ENCODE measurements around the gene RFX8.

RFX8 gene

DNA sequence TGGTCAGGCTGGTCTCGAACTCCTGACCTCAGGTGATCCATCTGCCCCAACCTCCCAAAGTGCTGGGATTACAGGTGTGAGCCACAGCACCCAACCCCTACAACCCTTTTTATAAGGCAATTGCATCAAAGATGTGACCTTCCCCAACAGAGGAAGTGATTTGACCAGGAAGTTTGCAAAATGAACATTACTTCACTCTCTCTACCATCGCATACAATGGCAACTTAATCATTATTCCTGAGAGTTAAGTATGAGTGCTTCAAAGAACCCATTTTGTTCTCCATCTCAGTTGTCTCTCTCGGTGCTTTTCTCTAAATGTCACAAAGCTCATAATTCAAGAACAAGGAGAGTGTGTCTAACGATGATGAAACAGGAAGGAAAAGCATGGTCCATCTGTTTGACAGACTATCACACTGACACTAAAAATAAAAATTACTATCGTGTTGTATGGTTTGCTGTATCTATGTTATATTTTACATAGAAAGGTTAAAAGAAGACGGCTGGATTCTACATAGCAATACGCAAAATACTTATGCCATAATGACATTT lies 69.5 kb downstream of the RFX8 start:
- no peak for DNase-seq

DNA sequence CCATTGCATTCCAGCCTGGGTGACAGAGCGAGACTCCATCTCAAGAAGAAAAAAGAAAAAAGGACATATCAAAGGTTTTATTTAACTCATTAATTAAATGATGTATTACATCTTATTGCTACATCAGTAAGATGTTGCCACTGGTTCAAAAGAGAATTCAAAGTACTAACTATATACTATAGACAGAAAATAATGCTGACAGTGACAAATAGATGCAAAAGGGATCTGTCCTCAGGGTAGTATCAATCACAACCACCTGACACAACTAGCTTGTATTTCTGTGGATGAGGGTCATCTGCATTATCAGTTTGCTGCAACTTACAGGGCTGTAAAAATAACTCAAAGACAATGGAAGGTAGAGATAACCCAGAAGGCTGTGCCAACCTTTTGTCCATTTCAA lies 71.2 kb downstream of the RFX8 start:
- DNase-seq = no peak

DNA sequence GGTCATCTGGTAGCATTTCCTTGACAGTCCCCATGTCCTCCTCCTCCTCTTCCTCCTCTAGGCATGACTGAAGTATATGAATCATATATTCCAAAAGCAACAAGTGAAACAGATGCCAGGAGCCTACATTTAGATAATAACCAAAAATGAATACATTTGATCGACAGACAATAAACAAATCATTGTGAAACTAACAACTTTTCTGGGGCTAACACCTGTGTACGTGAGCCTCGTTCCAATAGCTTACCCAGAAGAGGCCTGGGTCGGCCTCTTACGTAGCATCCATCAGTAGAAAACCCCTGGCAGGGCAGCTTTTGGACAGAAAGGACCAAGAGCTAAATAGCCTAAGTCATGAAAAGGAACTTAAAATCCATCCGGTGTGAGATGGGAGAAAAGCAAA lies 72.3 kb downstream of the RFX8 start:
- no peak for DNase-seq

- no peak for DNase-seq
These were observed 73.0 kb downstream of the RFX8 start for GRCh38 chr2:101401906-101402305.

DNA sequence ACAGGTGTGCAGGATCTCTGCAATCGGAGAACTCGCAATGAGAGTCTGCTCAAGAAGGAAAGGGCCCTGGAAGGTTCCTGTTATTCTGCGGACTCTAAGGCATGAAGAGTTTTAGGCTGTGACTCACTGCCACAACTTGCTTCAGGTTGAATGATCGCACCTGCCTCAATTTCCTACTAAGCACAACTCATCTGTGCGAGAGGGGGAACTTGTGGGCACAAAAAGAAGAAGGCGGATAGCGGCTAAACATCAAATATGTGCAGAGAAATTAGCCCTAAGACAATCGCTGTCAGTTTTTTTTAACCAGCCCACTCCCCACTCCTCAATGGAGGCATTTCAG lies 73.6 kb downstream of the RFX8 start:
- DNase-seq = no peak

DNA sequence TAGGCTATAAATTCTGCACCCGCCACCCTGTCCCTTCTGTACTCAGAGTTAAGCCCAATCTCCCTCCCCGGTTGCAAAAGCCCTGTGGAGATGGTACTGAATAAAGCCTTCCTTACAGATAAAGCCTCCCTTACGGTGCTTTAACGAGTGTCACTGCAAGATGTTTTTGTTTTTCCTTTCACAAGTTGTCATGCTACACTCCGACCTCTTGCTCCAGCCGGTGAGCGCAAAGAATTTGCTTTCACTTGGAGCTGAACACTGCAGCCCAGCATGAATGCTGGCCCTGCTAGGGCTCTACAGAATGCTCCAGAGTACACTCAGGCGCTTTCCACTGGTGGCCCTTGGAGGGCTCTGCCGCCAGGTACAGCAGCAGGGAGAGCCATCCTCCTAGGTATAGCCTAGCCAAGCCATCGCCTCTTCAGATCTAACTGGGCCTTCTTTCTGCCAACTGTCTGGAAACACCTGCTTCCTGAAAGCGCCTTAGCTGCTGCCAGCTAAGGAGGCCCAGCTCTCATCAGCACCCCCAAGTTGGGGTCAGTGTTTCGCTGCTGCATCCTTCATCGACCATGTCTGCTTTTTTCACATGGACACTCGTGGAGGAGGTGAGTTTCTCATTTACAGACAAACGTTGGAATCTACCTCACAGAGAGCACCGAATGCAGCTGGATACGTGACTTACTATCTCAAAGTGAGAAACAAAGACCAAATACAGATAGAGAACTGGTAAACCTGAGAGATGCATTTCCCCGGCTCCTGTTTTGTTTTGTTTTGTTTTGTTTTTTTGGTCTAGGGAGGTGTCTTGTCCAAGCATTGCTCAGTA lies 74.2 kb downstream of the RFX8 start:
- no peak for DNase-seq

DNA sequence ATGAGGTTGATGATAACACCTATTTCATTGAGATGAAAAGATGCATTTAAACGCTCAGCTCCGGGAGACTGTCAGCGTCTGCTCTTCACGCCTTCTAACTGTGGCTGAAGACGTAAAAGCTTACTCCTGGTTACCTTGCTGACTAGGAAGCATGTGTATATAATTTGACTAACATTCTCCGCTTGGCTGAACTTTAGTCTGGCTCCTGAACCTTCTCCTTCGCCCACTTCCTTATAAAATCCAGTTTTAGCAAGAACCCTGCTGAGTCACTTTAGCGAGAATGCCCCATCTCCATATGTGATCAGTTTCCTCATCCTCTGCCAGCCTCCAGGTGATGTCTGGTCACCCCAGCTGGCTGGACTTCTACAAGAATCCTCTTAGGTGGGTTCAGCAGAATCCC lies 74.9 kb downstream of the RFX8 start:
- DNase-seq = no peak

DNA sequence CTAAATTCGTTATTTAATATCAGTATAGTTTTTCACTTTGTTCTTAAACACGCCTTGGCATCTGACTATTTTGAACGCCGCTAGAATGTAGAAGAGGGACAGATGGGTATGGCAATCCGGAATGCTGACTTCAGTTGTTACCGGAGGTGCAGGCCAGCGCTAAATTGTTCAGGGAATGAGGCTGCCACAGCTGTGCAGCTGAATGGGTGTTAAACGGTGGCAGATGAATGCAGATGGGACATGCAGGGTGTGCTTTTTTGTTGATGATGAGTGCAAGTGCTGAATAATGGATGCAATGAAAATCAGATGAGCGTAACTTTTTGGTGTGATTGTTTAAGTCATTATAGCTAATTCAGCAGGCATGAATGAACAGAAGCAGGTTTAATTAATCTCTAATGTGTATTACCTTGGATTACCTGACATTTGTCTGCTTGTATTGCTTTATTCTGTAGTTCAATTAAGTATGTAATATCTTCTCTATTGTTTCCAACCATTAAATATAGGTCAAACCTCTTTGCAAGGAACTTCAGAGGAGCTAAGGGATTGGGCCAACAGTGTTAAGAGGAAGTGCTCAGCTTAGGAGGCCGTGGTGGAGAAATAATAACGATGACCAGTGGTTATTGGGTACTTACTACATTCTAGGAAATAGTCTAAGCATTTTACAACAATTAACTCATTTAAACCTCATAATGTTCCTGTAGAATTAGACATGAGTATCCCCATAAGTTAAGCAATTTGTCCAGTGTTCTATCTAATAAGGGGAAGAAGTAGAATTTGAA lies 75.7 kb downstream of the RFX8 start:
- DNase-seq = no peak

GRCh38 chr2:101398116-101398821 lies 76.6 kb downstream of the RFX8 start:
- no peak for DNase-seq

GRCh38 chr2:101396316-101396717 lies 78.6 kb downstream of the RFX8 start:
- no peak for DNase-seq

DNA sequence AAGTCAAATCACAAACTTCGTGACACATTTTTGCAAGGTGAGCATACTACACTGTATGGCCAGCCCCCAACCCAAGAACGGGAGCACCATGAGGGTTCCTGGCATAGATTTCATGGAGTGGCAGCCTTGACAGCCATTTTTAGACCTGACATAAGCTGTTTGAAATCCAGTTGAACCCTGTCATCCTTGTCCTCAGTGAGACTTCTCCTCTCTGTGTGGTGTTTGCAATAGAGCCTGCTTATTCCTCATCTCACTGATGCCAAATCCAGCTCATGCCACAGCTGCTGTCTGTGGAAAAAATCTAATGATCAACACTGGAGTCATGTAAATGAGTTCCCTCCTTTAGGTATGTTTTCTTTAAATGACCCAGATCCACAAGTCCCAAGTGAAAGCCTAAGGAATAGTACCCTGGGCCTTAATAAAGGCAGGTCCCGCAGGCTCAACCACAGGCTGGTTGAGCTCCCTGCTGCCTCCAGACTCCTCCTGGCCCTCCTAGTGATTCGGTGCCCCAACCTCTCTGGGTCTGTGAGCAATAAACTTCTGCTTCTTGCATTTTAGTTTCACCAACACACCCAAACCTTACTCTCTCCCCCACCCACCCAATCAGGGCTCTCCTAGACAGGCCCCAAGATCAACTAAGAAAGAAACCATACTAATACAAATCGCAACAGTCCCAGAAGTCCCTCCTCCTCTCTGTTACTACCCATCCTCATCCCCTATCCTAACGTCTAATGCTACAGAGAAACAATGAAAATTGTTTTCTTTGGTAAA lies 79.2 kb downstream of the RFX8 start:
- no peak for DNase-seq

- DNase-seq = no peak
These were observed 86.7 kb downstream of the RFX8 start for GRCh38 chr2:101388232-101388631.

- peak; percentile 11 for DNase-seq
These were observed 87.6 kb downstream of the RFX8 start, which contains the start of gene CREG2 for GRCh38 chr2:101387151-101387834. Gene CREG2, minus strand, starts transcription at chr2:101387503. Its CDS starts 46 bp downstream, at chr2:101387457.

- DNase-seq = no peak
These were observed 88.2 kb downstream of the RFX8 start for GRCh38 chr2:101386599-101387150.

DNA sequence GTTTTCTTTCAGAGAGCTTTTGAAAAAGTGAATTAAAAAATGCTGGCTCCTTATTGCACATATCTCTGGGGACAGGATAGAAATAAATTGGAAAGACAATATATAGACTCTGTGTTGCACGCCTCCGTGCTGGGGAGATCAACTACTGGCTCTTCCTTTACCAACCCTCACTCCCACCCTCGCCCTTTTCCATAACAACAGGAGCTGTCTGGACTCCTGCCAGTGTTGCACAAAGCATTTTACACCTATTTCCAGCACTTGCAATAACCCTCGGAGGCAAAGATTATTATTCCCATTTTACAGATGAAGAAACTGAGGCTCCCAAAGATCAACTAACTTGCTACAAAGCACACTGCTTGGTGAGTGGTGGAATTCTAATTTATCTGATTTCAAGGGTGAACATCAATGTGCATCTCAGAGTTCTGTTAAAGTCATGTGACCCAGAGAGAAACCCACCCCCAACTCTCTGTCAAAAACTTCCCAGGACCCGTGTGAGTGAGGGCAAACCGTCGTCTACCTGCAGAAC lies 91.8 kb downstream of the RFX8 start:
- DNase-seq = no peak

- no peak for DNase-seq
These were observed 92.5 kb downstream of the RFX8 start for GRCh38 chr2:101382442-101382841.

GRCh38 chr2:101380376-101380775 lies 94.5 kb downstream of the RFX8 start:
- DNase-seq = no peak

- DNase-seq = no peak
These were observed 95.8 kb downstream of the RFX8 start for GRCh38 chr2:101379091-101379490.

DNA sequence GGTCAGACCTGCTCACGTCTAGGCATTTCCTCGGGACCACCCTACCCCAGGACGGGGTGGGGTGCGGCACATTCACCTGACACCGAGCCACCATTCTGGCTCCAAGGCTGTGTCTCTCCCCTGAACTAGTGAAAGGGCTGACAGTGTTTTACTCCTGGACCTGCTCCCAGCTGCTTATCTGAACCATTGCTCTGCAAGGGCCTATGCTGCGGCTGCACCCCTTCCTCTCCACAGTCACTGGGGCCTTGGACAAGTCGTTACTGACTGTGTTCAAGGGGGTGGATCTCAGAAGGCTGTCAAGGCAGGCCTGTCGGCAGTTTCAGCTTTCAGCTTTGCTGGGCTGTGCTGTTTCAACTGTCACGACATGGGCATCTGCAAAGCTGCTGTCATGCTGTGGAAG lies 99.3 kb downstream of the RFX8 start:
- DNase-seq = no peak

DNA sequence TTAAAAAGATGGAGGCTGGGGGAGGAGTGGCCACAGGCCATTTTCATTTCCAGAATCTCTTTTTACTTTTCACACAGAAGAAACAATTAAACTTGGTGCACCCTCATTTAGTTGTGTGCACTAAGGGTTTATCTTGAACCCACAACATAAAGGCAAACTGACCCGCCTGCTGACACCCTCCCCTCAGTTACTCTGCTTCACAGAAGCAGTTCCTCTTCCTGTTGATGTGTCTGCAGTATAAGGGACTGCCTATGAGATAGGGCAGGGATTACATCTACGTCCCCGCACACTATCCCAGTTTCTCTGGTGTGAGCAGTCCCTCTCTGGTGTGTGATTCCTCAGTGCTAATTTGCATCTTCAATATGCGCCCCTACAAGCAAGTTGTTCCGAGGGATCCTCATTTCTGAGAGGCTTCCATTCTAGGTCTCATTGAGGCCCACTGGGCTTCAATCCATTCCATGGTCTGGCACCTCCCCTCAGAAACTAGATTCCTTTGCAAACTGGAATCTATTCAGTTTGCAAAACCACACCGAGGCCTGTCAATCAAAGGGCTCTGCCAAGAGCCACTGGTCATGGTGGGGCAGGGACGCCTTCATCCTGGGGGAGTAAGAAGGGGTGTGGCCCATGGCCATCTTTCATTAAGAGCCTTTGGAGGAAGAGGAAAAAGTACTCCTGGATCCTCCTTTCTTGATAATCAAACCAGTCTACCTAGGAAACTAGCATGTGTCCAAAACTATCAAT lies 99.9 kb downstream of the RFX8 start:
- no peak for DNase-seq

DNA sequence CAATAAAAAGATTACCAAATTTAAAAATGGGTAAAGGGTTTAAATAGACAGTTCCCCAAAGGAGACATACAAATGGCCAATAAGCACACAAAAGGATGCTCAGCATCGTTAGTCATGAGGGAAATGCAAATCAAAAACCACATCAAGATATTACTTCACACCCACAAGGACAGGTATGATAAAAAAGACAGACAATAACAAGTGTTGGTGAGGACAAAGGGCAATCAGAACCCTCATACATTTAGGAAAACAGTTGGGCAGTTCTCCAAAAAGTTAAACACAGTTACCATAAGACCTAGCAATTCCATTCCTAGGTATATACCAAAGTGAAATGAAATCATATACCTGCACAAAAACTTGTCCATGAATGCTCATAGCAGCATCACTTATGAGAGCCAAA lies 102.1 kb downstream of the RFX8 start:
- no peak for DNase-seq
